Activated naive CD8-positive, alpha-beta T cell treated with anti-CD3 and anti-CD28 coated beads, Interleukin-2, amount 50 U/mL, for 16 hours (primary cell): ENCODE data around the gene EEPD1.
"Not testable (repeated sequence)": the region's sequence is repeated elsewhere in the genome, so short reads cannot be mapped to it uniquely, and the experiment has no call there.

ENCODE experiments used
- DNase-seq: peaks from one replicate; pipeline ENCODE4 v3.0.0-alpha.2; 2020; ENCODE audit warnings: low read depth, low spot score

EEPD1 gene

DNA sequence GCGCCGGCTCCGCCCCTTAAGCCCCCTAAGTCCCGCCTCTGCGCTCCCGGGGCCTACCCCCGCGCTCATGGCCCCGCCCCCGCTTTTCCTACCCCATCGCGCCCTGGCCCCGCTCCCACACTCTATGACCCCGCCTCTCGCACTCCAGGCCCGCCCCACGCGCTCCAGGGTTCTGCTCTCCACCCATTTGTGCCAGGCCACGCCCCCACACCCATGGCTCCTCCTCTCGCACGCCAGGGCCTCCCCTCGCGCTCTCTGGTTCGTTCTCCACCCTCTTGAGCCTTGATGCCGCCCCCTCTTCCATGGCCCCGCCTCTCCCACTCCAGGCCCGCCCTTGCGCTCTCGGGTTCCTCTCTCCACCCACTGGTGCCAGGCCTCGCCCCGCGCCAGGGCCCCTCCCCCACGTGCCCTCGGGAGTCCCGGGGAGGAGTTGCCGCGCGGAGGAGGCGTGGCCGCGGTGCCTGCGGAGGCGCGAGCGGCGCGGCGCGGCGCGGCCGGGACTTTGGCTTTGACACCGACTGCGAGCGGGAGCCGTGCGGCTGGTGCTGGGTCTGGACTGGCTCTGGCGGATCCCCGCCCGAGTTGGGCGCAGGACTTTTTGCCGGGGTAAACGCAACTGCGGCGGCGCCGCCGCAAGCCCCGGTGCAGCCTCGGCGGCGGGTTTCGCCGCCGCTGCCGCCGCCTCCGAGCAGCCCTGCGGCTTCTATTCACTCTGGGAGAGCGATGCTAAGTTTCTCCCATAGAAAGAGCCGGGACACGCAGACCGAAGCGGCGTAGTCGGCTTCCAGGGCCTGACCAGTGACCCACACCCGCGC, at the start of gene EEPD1:
TSS of gene EEPD1 (plus strand) at position 499 of the 815 bp plus-strand sequence. CDS start 1,071 bp downstream, outside the sequence.
- peak; percentile 99 for DNase-seq

DNA sequence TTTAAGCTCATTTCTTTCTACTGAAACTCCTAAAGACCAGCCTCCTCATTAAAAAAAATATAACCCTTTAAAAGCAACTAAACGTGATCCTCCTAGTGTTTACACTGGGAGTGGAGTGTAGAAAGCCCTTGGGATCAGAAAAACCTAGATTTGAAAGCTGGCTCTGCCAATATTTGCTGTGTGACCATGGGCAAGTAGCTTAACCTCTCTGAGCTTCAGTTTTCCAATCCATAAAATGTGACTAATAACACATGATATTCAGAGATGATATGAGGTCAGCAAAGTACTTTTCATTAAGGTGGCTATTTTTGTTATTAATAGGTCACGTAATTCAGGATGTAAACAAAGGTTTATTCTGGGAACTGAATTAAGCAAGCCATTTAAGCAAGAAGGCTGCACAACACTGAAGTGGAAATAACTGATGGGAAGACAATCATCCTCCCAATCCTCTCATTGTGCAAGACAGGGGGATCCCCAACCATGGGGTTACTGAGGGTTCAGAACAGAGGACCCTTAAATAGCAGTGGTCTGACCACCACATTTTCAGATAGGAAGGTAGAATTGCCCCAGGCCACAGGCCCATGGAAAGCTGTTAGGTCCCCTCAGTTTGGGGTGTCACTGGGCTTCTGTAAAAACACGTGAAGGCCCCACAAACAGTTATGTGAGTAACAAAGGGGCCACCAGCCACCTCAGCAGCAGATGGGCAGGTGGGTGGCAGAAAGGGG, 49.1 kb upstream of the EEPD1 start:
- DNase-seq: no peak

DNA sequence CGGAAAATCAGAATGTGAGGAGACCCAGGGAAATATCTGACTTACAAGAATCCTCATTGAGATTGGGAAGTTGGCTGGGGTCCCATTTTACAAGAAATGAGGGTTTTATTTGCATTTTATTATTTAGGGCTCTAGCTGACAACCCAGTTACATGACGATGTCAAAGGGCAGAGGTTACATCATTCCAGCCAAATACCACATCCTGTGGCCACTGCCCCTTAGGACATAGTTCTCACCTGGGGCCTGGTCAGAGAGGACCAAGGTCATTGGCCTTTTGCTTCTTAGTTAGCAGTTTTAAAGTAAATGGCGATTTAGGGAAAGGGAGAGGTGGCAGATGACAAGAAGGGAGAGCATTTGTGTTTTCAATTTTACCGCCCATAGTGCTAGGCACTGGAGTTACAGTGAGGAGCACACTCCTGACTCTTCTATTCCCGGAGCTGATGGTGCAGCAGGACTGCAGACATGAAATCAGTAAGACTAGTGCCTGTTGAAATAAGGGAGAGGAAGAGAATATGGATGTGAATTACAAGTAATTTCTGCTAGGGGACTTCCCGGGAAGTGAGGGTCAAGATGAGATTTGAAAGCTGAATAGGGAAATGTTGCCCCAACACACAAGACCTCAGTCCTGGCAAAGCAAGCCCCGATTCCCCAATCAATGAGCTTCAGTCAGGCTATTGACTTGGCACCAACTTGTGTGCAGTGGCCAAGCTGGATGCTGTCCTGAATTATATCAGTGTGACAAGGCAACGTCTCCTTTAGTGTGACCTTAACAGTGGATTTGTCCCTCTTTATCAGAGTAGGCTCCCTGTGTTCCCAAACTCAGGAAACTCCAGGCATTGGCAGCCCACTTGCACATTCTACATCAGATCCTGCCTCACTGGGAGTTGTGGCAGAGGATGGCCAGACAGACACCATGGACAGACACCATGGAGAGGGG, 45.8 kb upstream of the EEPD1 start:
- not testable (repeated sequence) for DNase-seq

DNA sequence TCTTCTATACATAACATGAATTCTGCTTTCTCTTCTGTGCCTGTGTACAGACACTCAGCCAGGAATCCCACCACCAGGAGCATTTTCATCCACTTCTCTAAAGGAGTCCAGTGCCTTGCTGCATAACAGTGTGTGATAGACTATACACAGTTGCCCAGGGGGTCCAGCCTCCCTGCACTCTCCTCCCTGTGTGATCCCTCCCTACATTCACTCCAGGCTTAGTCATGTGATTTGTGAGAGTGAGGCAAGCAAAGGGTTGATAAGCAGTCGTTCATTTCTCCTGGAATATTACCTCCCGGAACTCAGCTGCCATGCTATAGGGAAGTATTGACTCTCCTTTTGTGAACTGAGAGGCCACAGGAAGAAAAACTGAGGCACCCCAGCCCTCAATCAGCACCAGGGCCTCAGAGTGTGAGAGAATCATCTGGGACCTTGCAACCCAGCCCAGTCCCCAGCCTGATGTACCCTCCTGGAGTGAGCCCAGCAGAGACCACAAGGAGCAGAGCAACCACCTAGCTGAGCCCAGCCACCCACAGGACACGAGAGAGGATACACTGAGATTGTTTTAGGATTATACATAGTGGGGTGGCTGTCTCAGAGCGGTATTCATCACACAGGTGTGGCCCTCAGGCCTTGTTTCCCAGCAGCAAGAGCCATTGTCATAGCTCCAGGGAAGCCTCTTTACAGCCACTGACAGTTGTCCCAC, 45.0 kb upstream of the EEPD1 start:
- DNase-seq: no peak

DNA sequence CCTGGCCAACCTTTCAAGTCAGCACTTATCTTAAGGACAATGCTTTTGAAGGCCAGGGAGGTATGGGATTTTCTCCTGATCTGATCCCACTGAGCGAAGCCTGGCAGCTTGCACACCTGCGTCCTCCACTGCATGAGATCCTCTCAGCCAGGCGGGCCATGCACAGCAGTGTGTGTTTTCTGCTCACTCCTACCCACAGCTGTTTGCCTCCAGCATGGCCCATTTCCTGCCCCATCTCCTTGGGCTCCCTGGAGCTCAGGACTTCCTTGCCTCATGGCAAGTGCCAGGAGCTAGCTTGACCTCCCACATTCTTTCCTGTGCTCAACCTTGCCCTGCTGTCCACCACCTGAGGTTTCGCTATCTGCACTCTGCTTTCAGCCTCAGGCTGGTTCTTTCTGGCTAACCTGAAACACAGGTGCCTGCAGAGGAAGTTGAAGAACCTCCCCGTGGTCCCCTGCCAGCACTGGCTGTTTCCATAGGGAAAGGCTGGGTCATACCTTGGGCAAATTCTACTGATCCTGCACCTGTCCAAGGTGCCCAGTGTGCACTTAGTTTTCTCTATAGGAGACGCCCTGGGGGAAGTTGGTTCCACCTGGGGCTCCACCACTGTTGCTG, 43.9 kb upstream of the EEPD1 start:
- no peak for DNase-seq

DNA sequence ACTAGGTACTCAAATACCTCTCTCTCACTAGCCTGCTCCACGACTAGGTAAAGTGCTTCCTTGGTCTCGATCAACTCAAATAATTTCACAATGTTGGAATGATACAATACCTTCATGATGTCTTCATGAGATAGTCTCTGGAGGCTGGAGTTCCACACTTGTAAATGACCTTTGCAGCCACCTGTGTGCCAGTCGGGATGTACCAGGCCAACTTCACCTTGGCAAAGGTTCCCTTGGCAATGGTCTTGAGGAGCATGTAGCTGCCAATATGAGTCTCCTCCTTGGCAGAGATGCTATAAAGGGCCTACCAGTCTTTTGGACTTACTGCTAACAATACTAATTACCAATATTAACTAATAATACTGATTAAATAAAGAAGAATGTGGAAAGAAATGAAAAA, 42.5 kb upstream of the EEPD1 start:
- no peak for DNase-seq

DNA sequence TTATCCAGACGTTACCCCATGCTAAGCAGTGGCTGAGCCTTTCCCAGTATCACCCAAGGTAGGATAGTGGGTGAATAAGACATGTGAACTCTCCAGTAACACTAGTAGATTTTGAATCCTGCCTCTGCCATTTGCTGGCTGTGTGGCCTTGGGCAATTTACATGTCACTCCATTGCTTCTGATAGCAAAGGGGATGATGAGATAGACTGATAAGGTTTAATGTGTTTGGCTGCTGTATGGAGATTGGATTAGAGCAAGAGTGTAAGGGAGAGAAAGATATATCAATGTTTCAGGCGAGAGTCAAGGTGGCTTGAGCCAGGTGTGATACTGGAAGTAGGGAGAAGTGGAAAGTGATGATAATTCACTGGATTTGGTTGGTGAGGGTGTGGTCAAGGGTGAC, 40.1 kb upstream of the EEPD1 start:
- DNase-seq: no peak

DNA sequence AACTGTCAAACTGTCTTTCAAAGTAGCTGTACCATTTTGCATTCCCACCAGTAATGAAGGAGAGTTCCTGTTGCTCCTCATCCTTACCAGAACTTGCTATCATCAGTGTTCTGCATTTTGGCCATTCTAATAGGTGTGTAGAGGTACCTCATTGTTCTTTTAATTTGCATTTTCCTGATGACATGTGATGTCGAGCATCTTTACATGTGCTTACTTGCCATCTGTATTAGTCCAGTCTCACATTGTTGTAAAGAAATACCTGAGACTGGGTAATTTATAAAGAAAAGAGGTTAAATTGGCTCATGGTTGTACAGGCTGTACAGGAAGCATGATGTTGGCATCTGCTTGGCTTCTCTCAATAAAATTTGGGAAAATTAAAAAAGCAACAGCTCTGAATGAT, 38.7 kb upstream of the EEPD1 start:
- DNase-seq: no peak

DNA sequence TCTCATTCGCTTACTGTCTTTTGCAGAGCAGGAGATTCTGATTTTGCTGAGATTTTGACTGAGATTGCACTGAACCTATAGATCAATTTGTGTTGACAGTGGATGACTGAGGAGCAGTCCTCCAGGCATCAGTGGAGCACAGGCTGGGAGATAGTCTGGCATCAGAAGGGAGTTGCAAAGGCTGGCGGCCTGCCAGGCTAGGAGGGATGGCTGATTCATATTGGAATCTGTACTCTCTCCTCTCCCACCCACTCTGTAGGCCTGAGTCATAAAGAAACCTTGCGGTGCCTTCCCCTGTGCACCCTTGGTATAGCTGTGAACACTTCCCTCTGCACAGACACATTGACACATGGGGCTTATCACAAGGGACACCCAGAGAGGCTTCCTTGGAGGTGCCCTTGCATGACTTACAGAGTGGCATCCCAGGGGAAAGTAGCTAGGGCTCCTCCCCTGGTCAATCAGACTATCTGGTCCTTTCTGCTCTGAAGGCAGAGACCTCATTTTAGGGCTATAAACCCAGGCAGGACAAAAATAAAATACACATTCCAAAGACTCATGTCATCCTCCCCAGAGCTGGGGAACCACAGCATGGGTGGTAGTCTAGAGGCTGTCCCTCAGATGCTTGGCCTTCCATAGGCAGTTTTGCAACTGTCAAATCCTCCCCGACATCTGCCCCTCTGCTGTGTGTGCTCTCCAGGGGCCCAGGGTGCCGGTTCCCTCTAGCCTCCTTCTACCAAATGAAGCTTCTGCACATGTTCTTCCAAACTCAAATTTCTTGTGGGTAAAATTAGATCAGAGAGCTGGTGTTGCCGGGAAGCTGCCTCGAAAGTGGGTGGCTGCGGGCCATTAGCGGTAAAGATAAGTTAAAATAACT, 37.4 kb upstream of the EEPD1 start:
- DNase-seq: peak; percentile 27

DNA sequence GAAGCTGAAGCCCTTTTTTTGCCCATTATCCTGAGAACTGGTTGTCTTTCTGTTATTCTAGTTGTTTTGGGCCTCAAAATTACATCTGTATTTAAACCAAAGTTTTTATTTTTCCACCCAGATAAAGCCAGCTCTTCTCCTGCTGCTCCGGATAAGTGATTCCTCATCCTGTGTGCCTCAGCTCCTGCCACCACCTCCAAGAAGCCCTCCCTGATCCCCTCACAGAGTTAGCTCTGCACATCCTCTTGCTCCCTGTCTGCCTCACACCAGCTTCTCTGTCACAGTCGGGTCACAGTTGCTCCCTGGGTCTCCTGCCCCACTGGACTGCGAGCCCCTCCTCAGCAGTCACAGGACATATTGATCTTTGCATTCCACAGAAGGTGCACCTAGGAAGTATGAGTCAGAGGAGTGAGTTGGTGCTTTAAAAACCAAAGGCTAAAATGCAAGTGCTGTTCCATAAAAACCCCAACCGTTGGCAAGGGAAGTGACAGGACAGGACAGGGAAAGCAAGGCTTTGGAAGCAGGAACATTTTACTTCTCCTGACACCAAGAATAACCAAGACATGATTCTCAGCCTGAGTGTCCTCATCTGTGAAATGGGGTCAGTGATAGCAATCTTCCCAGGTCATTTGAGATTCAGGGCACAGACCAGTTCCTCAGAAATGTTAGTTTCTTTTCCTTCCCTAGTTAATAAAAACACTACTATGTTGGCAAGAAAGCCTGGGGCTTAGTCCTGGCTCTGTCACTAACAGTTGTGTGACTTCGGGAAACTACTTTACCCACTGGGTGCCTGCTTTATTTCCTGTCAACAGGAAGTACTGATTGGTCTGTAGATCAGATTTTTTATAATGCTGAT, 36.5 kb upstream of the EEPD1 start:
- DNase-seq: no peak

DNA sequence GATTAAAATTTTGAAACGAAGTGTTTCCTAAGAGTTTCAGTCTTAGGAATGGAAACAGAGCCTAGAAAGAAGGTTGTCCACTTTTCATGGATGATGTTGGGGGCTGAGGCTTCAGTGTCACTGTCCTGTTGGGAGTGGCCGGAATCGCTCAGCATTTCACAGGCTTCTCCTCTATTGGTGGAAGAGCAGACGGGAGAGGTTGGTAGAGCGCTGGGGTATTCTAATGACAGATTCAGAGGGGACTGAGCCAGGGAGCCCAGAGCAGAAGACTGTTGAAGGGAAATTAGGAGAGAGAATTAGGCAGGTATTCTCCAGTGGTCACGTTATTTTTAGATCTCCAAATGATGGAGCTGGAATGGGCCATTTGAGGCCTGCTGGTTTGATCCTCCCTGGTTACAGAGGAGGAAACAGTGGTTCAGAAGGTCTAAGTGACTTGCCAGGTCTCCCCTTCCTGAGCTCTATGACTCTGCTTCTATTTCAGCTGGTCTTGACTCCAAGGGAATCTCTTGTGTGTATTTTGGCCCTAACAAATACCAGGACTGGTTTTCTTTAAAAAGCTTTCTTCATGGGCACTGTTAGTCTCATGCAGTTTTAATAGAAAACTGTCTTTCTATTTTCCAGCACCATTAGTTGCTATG, 35.7 kb upstream of the EEPD1 start:
- DNase-seq: no peak

DNA sequence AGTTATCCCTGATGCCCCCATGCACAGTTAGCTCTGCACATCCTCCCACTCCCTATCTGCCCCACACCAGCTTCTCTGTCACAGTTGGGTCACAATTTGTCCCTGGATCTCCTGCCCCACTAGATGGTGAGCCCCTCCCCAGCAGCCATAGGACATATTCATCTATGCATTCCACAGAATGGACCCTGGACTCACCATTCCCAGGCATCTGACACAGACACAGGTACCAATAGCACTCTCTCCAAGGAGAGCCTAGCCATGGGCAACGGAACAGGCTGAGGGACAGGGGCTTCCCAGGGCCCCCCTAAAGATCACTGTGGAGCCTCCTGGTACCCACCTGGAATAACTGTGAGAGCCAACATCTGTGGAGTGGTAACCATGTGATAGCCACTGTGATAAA, 34.7 kb upstream of the EEPD1 start:
- no peak for DNase-seq

DNA sequence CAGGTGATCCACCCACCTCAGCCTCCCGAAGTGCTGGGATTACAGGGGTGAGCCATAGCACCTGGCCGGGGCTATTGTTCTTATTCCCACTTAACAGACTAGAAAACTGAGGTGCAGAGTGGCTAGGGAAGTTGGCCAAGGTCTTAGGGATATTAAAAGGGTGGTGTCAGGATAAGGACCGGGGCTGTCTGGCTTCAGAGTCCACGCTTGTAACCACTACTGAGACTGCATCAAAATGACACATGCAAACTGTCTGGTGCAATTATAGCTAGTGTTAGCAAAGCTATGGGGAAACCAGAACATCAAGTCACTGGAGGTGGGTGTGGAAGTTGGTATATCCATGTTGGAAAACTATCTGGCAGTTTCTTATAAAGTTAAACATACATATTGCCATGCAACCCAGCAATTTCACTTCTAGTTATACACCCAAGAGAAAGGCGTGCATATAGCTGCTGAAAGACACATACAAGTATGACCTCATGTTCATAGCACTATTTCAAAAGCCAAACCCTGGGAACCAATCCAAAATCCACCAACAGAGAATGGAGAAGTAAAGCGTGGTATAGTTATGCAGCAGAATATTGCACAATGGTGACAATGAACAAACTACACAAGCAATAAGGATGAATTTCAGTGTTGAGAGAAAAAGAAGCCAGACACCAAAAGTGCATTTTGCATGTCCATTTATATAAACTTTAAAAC, 33.9 kb upstream of the EEPD1 start:
- no peak for DNase-seq

DNA sequence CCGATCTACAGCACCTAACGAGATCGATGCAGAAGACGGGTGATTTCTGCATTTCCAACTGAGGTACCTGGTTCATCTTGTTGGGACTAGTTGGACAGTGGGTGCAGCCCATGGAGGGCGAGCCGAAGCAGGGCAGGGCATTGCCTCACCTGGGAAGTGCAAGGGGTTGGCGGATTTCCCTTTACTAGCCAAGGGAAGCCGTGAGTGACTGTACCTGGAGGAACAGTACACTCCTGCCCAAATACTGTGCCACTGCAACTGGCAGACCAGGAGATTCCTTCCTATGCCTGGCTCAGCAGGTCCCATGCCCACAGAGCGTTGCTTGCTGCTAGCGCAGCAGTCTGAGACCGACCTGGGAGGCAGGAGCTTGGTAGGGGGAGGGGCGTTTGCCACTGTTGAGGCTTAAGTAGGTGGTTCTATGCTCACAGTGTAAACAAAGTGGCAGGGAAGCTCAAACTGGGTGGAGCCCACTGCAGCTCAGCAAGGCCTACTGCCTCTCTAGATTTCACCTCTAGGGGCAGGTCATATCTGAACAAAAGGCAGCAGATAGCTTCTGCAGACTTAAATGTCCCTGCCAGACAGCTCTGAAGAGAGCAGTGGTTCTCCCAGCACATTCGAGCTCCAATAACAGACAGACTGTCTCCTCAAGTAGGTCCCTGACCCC, 32.9 kb upstream of the EEPD1 start:
- not testable (repeated sequence) for DNase-seq

DNA sequence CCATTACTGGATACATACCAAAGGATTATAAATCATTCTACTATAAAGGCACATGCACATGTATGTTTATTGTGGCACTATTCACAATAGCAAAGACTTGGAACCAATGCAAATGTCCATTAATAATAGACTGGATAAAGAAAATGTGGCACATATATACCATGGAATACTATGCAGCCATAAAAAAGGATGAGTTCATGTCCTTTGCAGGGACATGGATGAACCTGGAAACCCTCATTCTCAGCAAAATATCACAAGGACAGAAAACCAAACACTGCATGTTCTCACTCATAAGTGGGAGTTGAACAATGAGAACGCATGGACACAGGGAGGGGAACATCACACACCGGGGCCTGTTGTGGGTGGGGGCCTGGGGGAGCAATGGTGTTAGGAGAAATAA, 27.4 kb upstream of the EEPD1 start:
- not testable (repeated sequence) for DNase-seq

DNA sequence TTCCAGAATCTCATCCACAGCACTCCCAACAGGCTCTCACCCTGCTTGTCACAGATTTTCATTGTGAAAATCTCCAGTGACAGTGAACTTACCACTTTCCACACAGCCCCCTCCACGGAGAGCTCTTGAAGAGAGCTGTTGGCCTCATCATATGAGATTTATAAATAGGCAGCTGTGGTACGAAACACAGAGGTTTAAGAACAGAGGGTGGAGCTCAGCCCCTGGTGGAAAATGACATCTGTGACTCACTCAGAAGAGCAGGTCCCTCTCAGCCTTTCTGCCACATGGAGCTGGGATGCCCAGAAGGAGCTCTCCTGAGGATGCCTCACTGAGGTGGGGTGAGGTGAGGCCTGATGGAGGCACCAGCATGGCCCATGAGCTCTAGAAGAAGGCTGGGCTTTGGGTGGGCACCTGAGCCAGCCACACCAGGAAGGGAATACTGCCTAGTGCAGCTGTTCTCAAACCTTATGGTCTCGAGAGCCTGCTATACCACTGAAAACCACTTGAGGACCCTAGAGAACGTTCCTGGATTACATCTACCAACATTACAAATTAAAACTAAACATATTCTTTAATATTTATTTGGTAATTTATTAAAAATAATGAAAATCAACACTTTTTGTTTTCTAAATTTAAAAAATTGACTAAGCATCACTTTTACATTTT, 25.8 kb upstream of the EEPD1 start:
- no peak for DNase-seq
